Retinal pigment epithelial cell (primary cell): ENCODE measurements around the gene NNMT.

Experiments
- DNase-seq: peaks from one replicate; pipeline ENCODE4 v3.0.0-alpha.2; 2010; ENCODE audit warnings: low read depth
- H3K4me3 ChIP-seq: 2 replicates; pipeline ENCODE4 v1.5.1; 2011; ENCODE audit warnings: mild to moderate bottlenecking, low read length, control low read depth, moderate library complexity
- TF ChIP-seq, protein P1 (sequence below): conservative IDR thresholded peaks from 2 replicates; pipeline ENCODE4 v1.5.1; 2011; ENCODE audit warnings: low read depth, low read length, control low read depth, inconsistent platforms

NNMT gene

DNA sequence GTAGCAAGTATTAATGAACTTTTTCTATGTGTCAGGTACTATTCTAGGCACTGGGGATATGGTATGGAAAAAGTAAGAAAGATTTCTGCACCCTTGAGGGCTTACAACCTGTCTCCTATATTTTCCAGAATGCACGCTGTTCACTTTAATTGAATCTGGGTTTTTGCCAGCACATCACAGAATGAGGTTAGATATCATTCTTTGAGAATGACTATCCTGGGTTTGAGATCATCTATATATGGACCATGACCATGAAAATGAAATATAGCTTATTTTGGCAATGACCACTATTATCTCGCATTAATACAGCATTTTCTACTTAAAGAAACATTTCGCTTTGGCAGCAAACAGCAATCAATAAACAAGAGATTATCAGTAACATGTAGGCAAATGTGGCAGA, 57.2 kb downstream of the NNMT start:
- no peak overlapping the region for H3K4me3 ChIP-seq
- no peak for DNase-seq
- TF ChIP-seq, protein P1, sequence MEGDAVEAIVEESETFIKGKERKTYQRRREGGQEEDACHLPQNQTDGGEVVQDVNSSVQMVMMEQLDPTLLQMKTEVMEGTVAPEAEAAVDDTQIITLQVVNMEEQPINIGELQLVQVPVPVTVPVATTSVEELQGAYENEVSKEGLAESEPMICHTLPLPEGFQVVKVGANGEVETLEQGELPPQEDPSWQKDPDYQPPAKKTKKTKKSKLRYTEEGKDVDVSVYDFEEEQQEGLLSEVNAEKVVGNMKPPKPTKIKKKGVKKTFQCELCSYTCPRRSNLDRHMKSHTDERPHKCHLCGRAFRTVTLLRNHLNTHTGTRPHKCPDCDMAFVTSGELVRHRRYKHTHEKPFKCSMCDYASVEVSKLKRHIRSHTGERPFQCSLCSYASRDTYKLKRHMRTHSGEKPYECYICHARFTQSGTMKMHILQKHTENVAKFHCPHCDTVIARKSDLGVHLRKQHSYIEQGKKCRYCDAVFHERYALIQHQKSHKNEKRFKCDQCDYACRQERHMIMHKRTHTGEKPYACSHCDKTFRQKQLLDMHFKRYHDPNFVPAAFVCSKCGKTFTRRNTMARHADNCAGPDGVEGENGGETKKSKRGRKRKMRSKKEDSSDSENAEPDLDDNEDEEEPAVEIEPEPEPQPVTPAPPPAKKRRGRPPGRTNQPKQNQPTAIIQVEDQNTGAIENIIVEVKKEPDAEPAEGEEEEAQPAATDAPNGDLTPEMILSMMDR: no peak

DNA sequence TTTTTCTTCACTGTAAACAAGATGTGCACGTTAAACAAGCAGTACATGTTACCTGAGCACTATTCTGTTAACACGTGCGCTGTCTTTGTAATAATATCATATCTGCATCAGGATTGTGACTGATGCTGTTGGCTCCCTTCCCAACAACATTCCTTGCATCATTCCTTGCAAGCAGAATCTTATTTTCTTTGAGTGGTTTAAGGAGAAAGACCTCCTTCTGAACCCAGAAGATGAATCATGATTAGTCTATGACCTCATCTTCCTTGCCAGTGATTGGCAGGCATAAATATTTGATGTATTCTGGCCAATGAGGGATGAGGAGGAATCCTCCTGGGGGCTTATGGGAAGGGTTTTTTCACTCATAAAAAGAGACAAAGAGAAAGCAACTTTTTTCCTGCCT, 57.9 kb downstream of the NNMT start:
- DNase-seq: peak; percentile 88
- H3K4me3 ChIP-seq: no peak overlapping the region
- TF ChIP-seq, protein P1: no peak

DNA sequence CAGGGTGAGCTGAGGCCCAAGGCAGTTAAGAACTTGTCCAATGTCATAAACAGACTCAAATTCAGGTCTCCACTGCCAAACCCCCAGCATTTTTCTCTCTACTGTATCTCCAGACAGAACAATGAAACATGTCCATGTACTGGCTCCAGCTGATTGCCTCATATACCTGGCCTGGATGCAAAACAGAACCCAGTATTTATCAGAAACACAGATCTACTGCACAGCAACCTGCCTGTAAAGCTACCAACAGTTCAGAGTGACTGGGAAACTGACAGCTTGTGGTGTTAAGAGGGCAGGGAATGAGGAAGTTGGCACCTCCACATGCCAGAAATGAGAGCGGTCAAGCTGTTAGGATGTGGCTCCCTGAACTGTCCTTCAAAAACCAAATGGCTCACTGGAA, 62.5 kb downstream of the NNMT start:
- TF ChIP-seq, protein P1: no peak
- no peak for DNase-seq
- H3K4me3 ChIP-seq: no peak overlapping the region

DNA sequence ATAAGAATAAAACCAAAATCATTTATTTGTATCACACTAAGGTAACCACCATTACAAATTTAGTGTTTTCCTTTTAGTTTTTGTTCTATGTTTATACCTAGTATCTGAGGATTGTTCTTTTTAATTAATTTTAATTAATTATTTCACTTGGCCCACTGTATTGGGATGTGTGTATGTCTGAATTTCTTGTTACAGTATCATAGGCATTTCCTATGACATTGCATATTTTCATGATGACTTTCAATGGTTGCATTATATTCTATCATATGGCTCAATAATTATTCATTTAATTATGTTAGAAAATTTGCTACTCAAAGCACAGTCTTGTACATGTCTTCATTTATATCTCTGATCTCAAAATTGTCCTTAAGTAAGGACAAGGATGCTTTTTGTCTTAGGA, 63.1 kb downstream of the NNMT start:
- TF ChIP-seq, protein P1: no peak
- no peak overlapping the region for H3K4me3 ChIP-seq
- no peak for DNase-seq

DNA sequence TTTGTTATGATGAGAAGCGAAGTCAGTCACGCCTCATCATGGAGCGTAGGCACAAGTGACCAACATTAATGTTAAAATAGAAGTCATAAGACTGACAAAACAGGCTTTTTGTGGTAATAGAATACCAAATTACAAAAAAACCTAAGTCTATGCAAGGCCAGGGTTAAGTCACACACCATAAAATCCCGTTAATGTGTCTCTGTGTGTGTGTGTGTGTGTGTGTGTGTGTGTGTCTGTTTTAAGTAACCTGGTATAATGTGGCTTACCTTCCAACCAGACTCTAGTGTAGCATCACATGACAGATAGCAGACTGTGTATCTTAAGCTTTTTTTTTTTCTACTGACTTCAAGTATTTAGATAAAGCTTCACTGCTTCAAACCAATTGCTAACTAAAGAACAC, 66.1 kb downstream of the NNMT start:
- TF ChIP-seq, protein P1: no peak

DNA sequence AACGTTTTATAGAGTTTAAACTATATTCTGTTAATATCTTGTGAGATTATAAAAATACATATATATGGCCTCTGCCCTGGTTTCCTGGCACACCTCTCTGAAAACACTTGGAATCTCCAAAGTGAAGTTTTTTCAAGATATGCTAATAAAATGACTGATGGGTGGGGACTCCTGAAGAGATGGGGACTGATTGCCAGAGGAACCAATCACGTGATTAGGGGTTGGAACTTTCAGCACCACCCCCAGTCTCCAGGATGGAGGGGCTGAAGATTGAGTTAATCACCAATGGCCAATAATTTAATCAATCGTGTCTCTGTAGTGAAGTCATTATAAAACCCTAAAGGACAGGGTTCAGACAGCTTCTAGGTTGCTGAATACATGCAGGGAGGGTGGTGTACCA, 66.8 kb downstream of the NNMT start:
- TF ChIP-seq, protein P1: no peak
- no peak for DNase-seq
- no peak overlapping the region for H3K4me3 ChIP-seq

More for the DNA sequence above, 66.1 kb downstream of the NNMT start:
- DNase-seq: no peak
- H3K4me3 ChIP-seq: no peak overlapping the region
